HepG2 (cell line): ENCODE data around the gene MAN2A1. TPM values are rescaled to one million over a fixed set of nuclear protein-coding genes. Genes with fewer than 3 reads are reported as not detected.

Source experiments
- ATF7 ChIP-seq, 2 experiments: fragments of 450-650 bp in 1 of 2; sonication (generic) in 1 of 2; formaldehyde crosslinking in 1 of 2; IDR thresholded peaks; 2 replicates each; pipeline versions ENCODE4 v1.4.0 to v1.6.1; 2016 to 2020; ENCODE audit warnings: antibody characterized with exemption in 1 of 2, mild to moderate bottlenecking in 1 of 2, missing genetic modification reagents in 1 of 2
- CBX1 ChIP-seq: IDR thresholded peaks from one replicate; pipeline ENCODE4 v1.6.1; 2016; ENCODE audit warnings: antibody characterized with exemption, low read depth
- DBP ChIP-seq: sonication (generic); formaldehyde crosslinking; IDR thresholded peaks from 2 replicates; pipeline ENCODE4 v1.4.0; 2020; ENCODE audit warnings: missing genetic modification reagents; ENCODE audit errors: not compliant biosample characterization
- DPF2 ChIP-seq: sonication (generic); formaldehyde crosslinking; IDR thresholded peaks from 2 replicates; pipeline ENCODE4 v1.4.0; 2020; ENCODE audit warnings: mild to moderate bottlenecking, low read depth, missing genetic modification reagents, borderline replicate concordance
- DRAP1 ChIP-seq: IDR thresholded peaks from 2 replicates; pipeline ENCODE4 v1.6.1; 2016; ENCODE audit warnings: missing genetic modification reagents, missing compliant biosample characterization
- EHMT2 ChIP-seq: fragments of 200-600 bp; sonication (generic); IDR thresholded peaks from 2 replicates; pipeline ENCODE4 v1.7.0; 2017; ENCODE audit warnings: antibody characterized with exemption, low read depth, low read length, borderline replicate concordance
- IRF9 ChIP-seq: sonication (generic); formaldehyde crosslinking; IDR thresholded peaks from 2 replicates; pipeline ENCODE4 v1.8.0; 2022; ENCODE audit warnings: missing genetic modification reagents, mild to moderate bottlenecking, borderline replicate concordance
- JUND ChIP-seq: sonication (generic); formaldehyde crosslinking; IDR thresholded peaks from 2 replicates; pipeline ENCODE4 v1.8.0; 2022; ENCODE audit warnings: mild to moderate bottlenecking, missing genetic modification reagents
- KAT7 ChIP-seq: IDR thresholded peaks from 2 replicates; pipeline ENCODE4 v1.6.1; 2018; ENCODE audit warnings: borderline replicate concordance, missing compliant biosample characterization
- MIXL1 ChIP-seq: IDR thresholded peaks from 2 replicates; pipeline ENCODE4 v1.6.1; 2016
- NCOA1 ChIP-seq: sonication (generic); formaldehyde crosslinking; IDR thresholded peaks from 2 replicates; pipeline ENCODE4 v1.9.0; 2021; ENCODE audit warnings: missing genetic modification reagents
- POLR2AphosphoS5 ChIP-seq: IDR thresholded peaks from 2 replicates; pipeline ENCODE4 v1.6.1; 2012; ENCODE audit warnings: low read depth, low read length
- RARG ChIP-seq: sonication (generic); formaldehyde crosslinking; IDR thresholded peaks from 2 replicates; pipeline ENCODE4 v1.4.0; 2020; ENCODE audit warnings: low read depth, mild to moderate bottlenecking, missing genetic modification reagents
- UBTF ChIP-seq: sonication (generic); formaldehyde crosslinking; IDR thresholded peaks from 2 replicates; pipeline ENCODE4 v1.4.0; 2020; ENCODE audit warnings: mild to moderate bottlenecking, missing genetic modification reagents
- YEATS2 ChIP-seq: sonication (generic); formaldehyde crosslinking; IDR thresholded peaks from 2 replicates; pipeline ENCODE4 v1.4.0; 2020; ENCODE audit warnings: missing genetic modification reagents, borderline replicate concordance
- YY1 ChIP-seq: IDR thresholded peaks from 2 replicates; pipeline ENCODE4 v1.6.1; 2011; ENCODE audit warnings: low read length, low read depth, moderate library complexity, mild to moderate bottlenecking; ENCODE audit not compliant: insufficient read depth, insufficient replicate concordance
- ZNF136 ChIP-seq: sonication (generic); formaldehyde crosslinking; IDR thresholded peaks from 2 replicates; pipeline ENCODE4 v1.8.1; 2022; ENCODE audit warnings: low read depth, mild to moderate bottlenecking, moderate library complexity, missing genetic modification reagents
- ZNF629 ChIP-seq: sonication (generic); formaldehyde crosslinking; conservative IDR thresholded peaks from 2 replicates; pipeline ENCODE4 v1.5.0; 2020; ENCODE audit warnings: missing genetic modification reagents
- ZNF652 ChIP-seq: IDR thresholded peaks from 2 replicates; pipeline ENCODE4 v1.6.1; 2016; ENCODE audit warnings: low read depth, borderline replicate concordance
- ZNF790 ChIP-seq: sonication (generic); formaldehyde crosslinking; IDR thresholded peaks from 2 replicates; pipeline ENCODE4 v1.8.0; 2022; ENCODE audit warnings: missing genetic modification reagents, mild to moderate bottlenecking, borderline replicate concordance
- ZNF800 ChIP-seq: sonication (generic); formaldehyde crosslinking; IDR thresholded peaks from 2 replicates; pipeline ENCODE4 v1.4.0; 2020; ENCODE audit warnings: missing genetic modification reagents
- ZNF879 ChIP-seq: sonication (generic); formaldehyde crosslinking; IDR thresholded peaks from 2 replicates; pipeline ENCODE4 v1.8.1; 2023; ENCODE audit warnings: missing genetic modification reagents
- polyA plus RNA-seq, 8 experiments: library from polyadenylated mRNA; depleted of rRNA in 3 of 8; stranded (reverse) in 7 of 8; unstranded in 1 of 8; fragments of >200 nt; fragmentation: Illumina TruSeq in 4 of 8; extraction: Trizol in 4 of 8; gene quantifications; 2 replicates each; pipeline versions ENCODE4 v1.2.1 to v1.2.3, GENCODE V29; 2011 to 2016; ENCODE audit warnings: low read depth in 4 of 8, missing spikeins in 1 of 8, mixed read lengths in 1 of 8; ENCODE audit not compliant: insufficient read depth in 1 of 8
- total RNA-seq, 5 experiments: library from RNA; depleted of rRNA; stranded (reverse); fragments of >200 nt; fragmentation: Illumina TruSeq; extraction: Trizol; gene quantifications; 2 replicates each; pipeline ENCODE4 v1.2.3, GENCODE V29; 2016; ENCODE audit warnings: low read depth in 1 of 5

The MAN2A1 gene
- total and polyA plus RNA-seq, 2 of the 13 experiments (the other 11 are each of a cell fraction or from before 2014, with no cell fraction given) = 56.2 to 80.5 TPM

- TF ChIP-seq ZNF790 (peak; percentile 64; the same call in 1 of the 2 replicates), ATF7 (IDR thresholded peaks at IDR 0.05) (no peak), ATF7 (CRISPR knock-in tag; IDR thresholded peaks at IDR 0.05) (no peak), ZNF629 (CRISPR knock-in tag) (no peak), KAT7 (CRISPR knock-in tag) (no peak; the same call in 1 of the 2 replicates), ZNF136 (no peak), DRAP1 (CRISPR knock-in tag) (0 out of 2 replicates have a peak, but pooled peaks have one; percentile 7), JUND (CRISPR knock-in tag) (no peak), IRF9 (CRISPR knock-in tag) (0 out of 2 replicates have a peak, but pooled peaks have one; percentile 53), RARG (CRISPR knock-in tag) (no peak), ZNF879 (CRISPR knock-in tag) (0 out of 2 replicates have a peak, but pooled peaks have one; percentile 46), NCOA1 (0 out of 2 replicates have a peak, but pooled peaks have one; percentile 23), EHMT2 (no peak), POLR2AphosphoS5 (no peak), UBTF (CRISPR knock-in tag) (peak; percentile 81), DPF2 (no peak), YEATS2 (CRISPR knock-in tag) (no peak), DBP (no peak), ZNF800 (CRISPR knock-in tag) (peak; percentile 32; the same call in 1 of the 2 replicates), YY1 (peak; percentile 13), ZNF652 (CRISPR knock-in tag) (peak; percentile 78; the same call in 1 of the 2 replicates), MIXL1 (CRISPR knock-in tag) (no peak), CBX1 (no peak)
Measured at GRCh38 chr5:109690242-109690974, 681 bp downstream of the MAN2A1 start (continued).
